ENCODE data around the gene TUBB1.
A peak's percentile ranks its signal among the peaks of the same experiment; 100 is the strongest.
"Not testable (repeated sequence)": the region's sequence is repeated elsewhere in the genome, so short reads cannot be mapped to it uniquely, and the experiment has no call there.

TUBB1 gene

GRCh38 chr20:58980711-58981627 is 38.3 kb upstream of the TUBB1 start, which contains the start of gene NELFCD:
Gene NELFCD (plus strand): TSS chr20:58981256. CDS start chr20:58981310, 54 bp downstream.
- Histone ChIP-seq H4K20me1 (peaks cover 37% of the 10 kb centered on the region), H3K4me1 (peaks cover 38% of the 10 kb centered on the region), H3K9ac (peak within 1 kb of the TSS; percentile 93), H3K27ac (peak within 1 kb of the TSS; percentile 96), H3K4me2 (peak within 1 kb of the TSS; percentile 90), H3K36me3 (peaks cover 21% of the 10 kb centered on the region), H3K4me3 (peak within 1 kb of the TSS; percentile 91), H3K27me3 (no peaks in the 10 kb centered on the region), H3K9me3 (peaks cover 8% of the 10 kb centered on the region)
- no peak for TF ChIP-seq Cebpa-rat (IDR thresholded peaks at IDR 0.05)

- H3K27me3 ChIP-seq, result no peaks in the 10 kb centered on the region
- H3K27ac ChIP-seq, result peak overlapping the region; percentile 96
- no peak for TF ChIP-seq Cebpa-rat (IDR thresholded peaks at IDR 0.05)
- peak overlapping the region; percentile 91 for H3K4me3 ChIP-seq
- peaks cover 38% of the 10 kb centered on the region for H3K4me1 ChIP-seq
- H3K9me3 ChIP-seq, result 0 out of 2 replicates have a peak, but pooled peaks cover under 1% of the 10 kb centered on the region
- H3K9ac ChIP-seq, result peak overlapping the region; percentile 93
- peak overlapping the region; percentile 90 for H3K4me2 ChIP-seq
- peaks cover 46% of the 10 kb centered on the region for H4K20me1 ChIP-seq
- peaks cover 29% of the 10 kb centered on the region for H3K36me3 ChIP-seq
Observed at GRCh38 chr20:58981628-58982364, 37.4 kb upstream of the TUBB1 start.

- Histone ChIP-seq H3K27me3 (no peaks in the 10 kb centered on the region), H3K4me3 (peak overlapping the region; percentile 91), H3K9ac (peak overlapping the region; percentile 93), H3K9me3 (no peaks in the 10 kb centered on the region), H3K4me1 (peaks cover 38% of the 10 kb centered on the region), H3K36me3 (peaks cover 37% of the 10 kb centered on the region), H3K4me2 (peak overlapping the region; percentile 90), H4K20me1 (peaks cover 53% of the 10 kb centered on the region), H3K27ac (no peak overlapping the region)
- TF ChIP-seq Cebpa-rat (IDR thresholded peaks at IDR 0.05), result no peak
Observed at GRCh38 chr20:58982406-58983114, 36.7 kb upstream of the TUBB1 start.

GRCh38 chr20:58983115-58983468 is 36.1 kb upstream of the TUBB1 start:
- H3K27me3 ChIP-seq, H3K27ac ChIP-seq, H3K9me3 ChIP-seq, H3K4me3 ChIP-seq, H3K9ac ChIP-seq: not testable (repeated sequence)
- H3K4me1 ChIP-seq, result peaks cover 38% of the 10 kb centered on the region
- peaks cover 42% of the 10 kb centered on the region for H3K36me3 ChIP-seq
- H4K20me1 ChIP-seq, result peaks cover 58% of the 10 kb centered on the region
- peak overlapping the region; percentile 90; the same call in 1 of the 2 replicates for H3K4me2 ChIP-seq

- no peak overlapping the region for H3K27ac ChIP-seq
- peak overlapping the region; percentile 10; the same call in 1 of the 2 replicates for H3K9ac ChIP-seq
- no peaks in the 10 kb centered on the region for H3K27me3 ChIP-seq
- H3K36me3 ChIP-seq, result peaks cover 58% of the 10 kb centered on the region
- H3K4me2 ChIP-seq, result peak overlapping the region; percentile 90
- H3K4me1 ChIP-seq, result peaks cover 38% of the 10 kb centered on the region
- no peak overlapping the region for H3K4me3 ChIP-seq
- peaks cover 64% of the 10 kb centered on the region for H4K20me1 ChIP-seq
- no peaks in the 10 kb centered on the region for H3K9me3 ChIP-seq
- no peak for TF ChIP-seq Cebpa-rat (IDR thresholded peaks at IDR 0.05)
Observed at GRCh38 chr20:58984691-58985090, 34.5 kb upstream of the TUBB1 start.

- Histone ChIP-seq H3K4me3 (no peak overlapping the region), H3K9me3 (no peaks in the 10 kb centered on the region), H3K4me1 (peaks cover 32% of the 10 kb centered on the region), H4K20me1 (peaks cover 64% of the 10 kb centered on the region), H3K27me3 (no peaks in the 10 kb centered on the region), H3K9ac (no peak overlapping the region), H3K27ac (no peak overlapping the region), H3K36me3 (peaks cover 68% of the 10 kb centered on the region), H3K4me2 (no peak overlapping the region)
- TF ChIP-seq Cebpa-rat (IDR thresholded peaks at IDR 0.05), result no peak
Observed at GRCh38 chr20:58985656-58986055, 33.6 kb upstream of the TUBB1 start.

- Histone ChIP-seq H3K4me3 (no peak overlapping the region), H3K27ac (no peak overlapping the region), H3K4me2 (no peak overlapping the region), H3K27me3 (no peaks in the 10 kb centered on the region), H3K9me3 (no peaks in the 10 kb centered on the region), H3K9ac (no peak overlapping the region), H4K20me1 (peaks cover 64% of the 10 kb centered on the region), H3K4me1 (peaks cover 30% of the 10 kb centered on the region), H3K36me3 (peaks cover 75% of the 10 kb centered on the region)
- no peak for TF ChIP-seq Cebpa-rat (IDR thresholded peaks at IDR 0.05)
Observed at GRCh38 chr20:58986286-58986967, 32.8 kb upstream of the TUBB1 start.

GRCh38 chr20:58986968-58987517 is 32.2 kb upstream of the TUBB1 start:
- H3K4me3 ChIP-seq, result no peak overlapping the region
- no peaks in the 10 kb centered on the region for H3K9me3 ChIP-seq
- H3K4me2 ChIP-seq, result no peak overlapping the region
- H3K27ac ChIP-seq, result no peak overlapping the region
- no peak overlapping the region for H3K9ac ChIP-seq
- H3K27me3 ChIP-seq, result no peaks in the 10 kb centered on the region
- H3K4me1 ChIP-seq, result peaks cover 28% of the 10 kb centered on the region
- H3K36me3 ChIP-seq, result peaks cover 82% of the 10 kb centered on the region
- TF ChIP-seq Cebpa-rat (IDR thresholded peaks at IDR 0.05), result no peak
- peaks cover 64% of the 10 kb centered on the region for H4K20me1 ChIP-seq

Data from BLaER1 (cell line).